IMR-90 (cell line): ENCODE measurements around the gene PHACTR3. TPM values are rescaled to one million over a fixed set of nuclear protein-coding genes. Genes with fewer than 3 reads are reported as not detected.

Experiments
- ATAC-seq: fragments of 200-7000 bp; cut with Tn5 transposase; 2 replicates; pipeline ENCODE4 v1.9.1; 2020; ENCODE audit warnings: low read depth, mild to moderate bottlenecking, moderate library complexity
- BruUV-seq: library from RNA; stranded (reverse); fragments of 400-500 nt; replicated peaks from 2 replicates; lab custom pipeline; 2021; lab: Mats Ljungman, UMichigan
- CTCF ChIA-PET: fragments of 300-600 bp; formaldehyde crosslinking; extraction: SDS; loops from one replicate; lab custom pipeline; 2021; ENCODE audit warnings: antibody characterized with exemption; lab: Yijun Ruan, JAX
- POLR2A ChIA-PET: fragments of 300-600 bp; sonication (Branson Sonifier 250); formaldehyde crosslinking; loops from one replicate; lab custom pipeline; 2022; ENCODE audit warnings: antibody characterized with exemption; ENCODE audit not compliant: unreplicated experiment; lab: Charles Lee
- DNase-seq: peaks from one replicate; pipeline ENCODE4 v3.0.0; 2013
- H2AFZ ChIP-seq: replicated peaks from 2 replicates; pipeline ENCODE3; 2013; ENCODE audit warnings: low read length, mild to moderate bottlenecking; ENCODE audit not compliant: poor library complexity
- H2AK5ac ChIP-seq: 2 replicates; pipeline ENCODE4 v1.6.1; 2013; ENCODE audit warnings: low read depth, low read length, inconsistent platforms
- H2AK9ac ChIP-seq: replicated peaks from 2 replicates; pipeline ENCODE3; 2013; ENCODE audit warnings: mild to moderate bottlenecking, low read depth, low read length, moderate library complexity; ENCODE audit not compliant: poor library complexity
- H2BK120ac ChIP-seq: 2 replicates; pipeline ENCODE4 v1.6.1; 2013; ENCODE audit warnings: low read depth, low read length, inconsistent platforms
- H2BK15ac ChIP-seq: 3 replicates; pipeline ENCODE4 v1.6.1; 2013; ENCODE audit warnings: low read depth, low read length, inconsistent platforms
- H2BK20ac ChIP-seq: 2 replicates; pipeline ENCODE4 v1.6.1; 2013; ENCODE audit warnings: low read depth, mild to moderate bottlenecking, inconsistent platforms, low read length, moderate library complexity
- H2BK5ac ChIP-seq: 2 replicates; pipeline ENCODE4 v1.6.1; 2013; ENCODE audit warnings: mild to moderate bottlenecking, low read depth, low read length, inconsistent platforms; ENCODE audit not compliant: poor library complexity, severe bottlenecking
- H3K14ac ChIP-seq: replicated peaks from 2 replicates; pipeline ENCODE4 v1.6.1; 2013; ENCODE audit warnings: low read depth, low read length, inconsistent platforms
- H3K18ac ChIP-seq: 2 replicates; pipeline ENCODE4 v1.6.1; 2013; ENCODE audit warnings: low read depth, low read length, control low read depth
- H3K23ac ChIP-seq: 2 replicates; pipeline ENCODE4 v1.6.1; 2013; ENCODE audit warnings: low read depth, low read length, inconsistent platforms
- H3K27ac ChIP-seq: 2 replicates; pipeline ENCODE4 v1.5.1; 2013; ENCODE audit warnings: mild to moderate bottlenecking, control low read depth, low read length; ENCODE audit not compliant: insufficient read depth
- H3K27me3 ChIP-seq: 2 replicates; pipeline ENCODE4 v1.6.1; 2013; ENCODE audit warnings: low read length; ENCODE audit not compliant: control insufficient read depth, insufficient read depth
- H3K36me3 ChIP-seq: 2 replicates; pipeline ENCODE4 v1.6.1; 2013; ENCODE audit warnings: low read length, mixed read lengths; ENCODE audit not compliant: control insufficient read depth, insufficient read depth
- H3K4ac ChIP-seq: 2 replicates; pipeline ENCODE4 v1.6.1; 2013; ENCODE audit warnings: low read depth, low read length, inconsistent platforms
- H3K4me1 ChIP-seq: 2 replicates; pipeline ENCODE4 v1.6.1; 2013; ENCODE audit warnings: low read length, mixed read lengths; ENCODE audit not compliant: control insufficient read depth, insufficient read depth
- H3K4me2 ChIP-seq: 2 replicates; pipeline ENCODE4 v1.6.1; 2013; ENCODE audit warnings: low read depth, mild to moderate bottlenecking, control low read depth, low read length, moderate library complexity
- H3K4me3 ChIP-seq: 2 replicates; pipeline ENCODE4 v1.5.1; 2013; ENCODE audit warnings: low read depth, mild to moderate bottlenecking, control low read depth, low read length, moderate library complexity; ENCODE audit not compliant: insufficient read depth
- H3K56ac ChIP-seq: 2 replicates; pipeline ENCODE4 v1.6.1; 2013; ENCODE audit warnings: low read length, inconsistent platforms; ENCODE audit not compliant: insufficient read depth; ENCODE audit errors: extremely low read depth
- H3K79me1 ChIP-seq, 2 experiments: 2 replicates each; pipeline ENCODE4 v1.6.1; 2013; ENCODE audit warnings: low read length in 2 of 2, inconsistent platforms in 1 of 2, low read depth in 1 of 2
- H3K9ac ChIP-seq: 2 replicates; pipeline ENCODE4 v1.6.1; 2013; ENCODE audit warnings: low read depth, low read length, control low read depth
- H3K9me1 ChIP-seq: 2 replicates; pipeline ENCODE4 v1.6.1; 2013; ENCODE audit warnings: low read length, inconsistent platforms; ENCODE audit not compliant: insufficient read depth
- H3K9me3 ChIP-seq: 2 replicates; pipeline ENCODE4 v1.6.1; 2013; ENCODE audit warnings: low read length; ENCODE audit not compliant: control insufficient read depth, insufficient read depth
- H4K20me1 ChIP-seq: 2 replicates; pipeline ENCODE4 v1.6.1; 2013; ENCODE audit warnings: low read length, inconsistent platforms; ENCODE audit not compliant: insufficient read depth
- H4K5ac ChIP-seq: 2 replicates; pipeline ENCODE4 v1.6.1; 2013; ENCODE audit warnings: mild to moderate bottlenecking, low read depth, low read length, control low read depth
- H4K8ac ChIP-seq, 2 experiments: 2 replicates each; pipeline ENCODE4 v1.6.1; 2013; ENCODE audit warnings: low read depth in 2 of 2, low read length in 2 of 2, control low read depth in 1 of 2, inconsistent platforms in 1 of 2
- H4K91ac ChIP-seq: 2 replicates; pipeline ENCODE4 v1.6.1; 2013; ENCODE audit warnings: low read depth, low read length, inconsistent platforms; ENCODE audit not compliant: insufficient read depth
- CEBPB ChIP-seq: IDR thresholded peaks from 2 replicates; pipeline ENCODE4 v1.6.1; 2012; ENCODE audit warnings: low read depth, low read length, improper control_type of control experiment
- CHD1 ChIP-seq: IDR thresholded peaks from 2 replicates; pipeline ENCODE4 v1.6.1; 2012; ENCODE audit warnings: low read depth, low read length, improper control_type of control experiment
- CTCF ChIP-seq: conservative IDR thresholded peaks from 2 replicates; pipeline ENCODE4 v1.5.1; 2012; ENCODE audit warnings: mild to moderate bottlenecking, low read depth, low read length, improper control_type of control experiment
- FOS ChIP-seq: fragments of 150-350 bp; IDR thresholded peaks from 2 replicates; pipeline ENCODE4 v1.6.1; 2016; ENCODE audit warnings: low read depth, low read length
- MAFK ChIP-seq: IDR thresholded peaks from 2 replicates; pipeline ENCODE4 v1.6.1; 2012; ENCODE audit warnings: low read depth, low read length, improper control_type of control experiment
- MAZ ChIP-seq: IDR thresholded peaks from 2 replicates; pipeline ENCODE4 v1.6.1; 2012; ENCODE audit warnings: low read depth, mild to moderate bottlenecking, low read length, improper control_type of control experiment, moderate library complexity, borderline replicate concordance
- MXI1 ChIP-seq: IDR thresholded peaks from 2 replicates; pipeline ENCODE4 v1.6.1; 2012; ENCODE audit warnings: low read depth, mild to moderate bottlenecking, low read length, moderate library complexity, borderline replicate concordance
- NFE2L2 ChIP-seq: fragments of 150-350 bp; IDR thresholded peaks from 2 replicates; pipeline ENCODE4 v1.6.1; 2016; ENCODE audit warnings: low read depth, mild to moderate bottlenecking, low read length
- POLR2A ChIP-seq: IDR thresholded peaks from 2 replicates; pipeline ENCODE4 v1.6.1; 2012; ENCODE audit warnings: mild to moderate bottlenecking, low read depth, low read length
- SMC3 ChIP-seq: fragments of 150-350 bp; IDR thresholded peaks from 2 replicates; pipeline ENCODE4 v1.6.1; 2016; ENCODE audit warnings: low read depth, mild to moderate bottlenecking, antibody characterized with exemption, low read length, moderate library complexity
- WGBS, 2 experiments: methylation state at CpG; one replicate each; pipeline versions ENCODE4 v1.1.5 to v1.1.7; 2013; ENCODE audit warnings: missing lambda C conversion rate in 2 of 2; ENCODE audit not compliant: insufficient read length in 1 of 2; ENCODE audit errors: extremely low coverage in 2 of 2; 5-methylcytosine and 5-hydroxymethylcytosine counted together
- dilution Hi-C: fragments of 300-500 bp; cut with HindIII; formaldehyde crosslinking; loops from one replicate; pipeline ENCODE4 v1.14.3; 2018; ENCODE audit warnings: low sequenced_read_pairs; ENCODE audit not compliant: unreplicated experiment
- in situ Hi-C: fragments of 300-500 bp; cut with MboI; formaldehyde crosslinking; loops from 3 replicates; pipeline ENCODE4 v1.14.3; 2019; ENCODE audit warnings: low sequenced_read_pairs, inconsistent platforms, mixed read lengths
- intact Hi-C: fragments of 100-400 bp; cut with micrococcal nuclease; formaldehyde crosslinking; loops from 2 replicates; pipeline ENCODE4 v1.10.0; 2022
- polyA plus RNA-seq, 3 experiments: library from polyadenylated mRNA; depleted of rRNA; stranded (reverse); fragments of >200 nt; gene quantifications; 2 replicates each; pipeline ENCODE4 v1.2.3, GENCODE V29; 2012; ENCODE audit warnings: low replicate concordance in 1 of 3
- total RNA-seq: library from RNA; depleted of rRNA; stranded (reverse); fragments of >200 nt; gene quantifications from 2 replicates; pipeline ENCODE4 v1.2.3, GENCODE V29; 2012
- TF ChIP-seq, protein P1 (sequence below): fragments of 150-350 bp; IDR thresholded peaks from 2 replicates; pipeline ENCODE4 v1.6.1; 2017; ENCODE audit warnings: mild to moderate bottlenecking, antibody characterized with exemption, low read length, low read depth

Gene PHACTR3
- total and polyA plus RNA-seq, 2 of the 4 experiments (the other 2 are of a cell fraction) = not detected

GRCh38 chr20:59564171-59564570 is 40.2 kb upstream of the PHACTR3 start:
- Histone ChIP-seq H2BK120ac (no peak overlapping the region), H2BK20ac (no peak overlapping the region), H3K79me1 (no peaks in the 10 kb centered on the region), H3K56ac (no peak overlapping the region), H3K27me3 (no peaks in the 10 kb centered on the region), H3K4ac (no peak overlapping the region), H3K14ac (no peak overlapping the region), H4K91ac (no peak overlapping the region), H3K18ac (no peak overlapping the region), H4K5ac (no peak overlapping the region), H3K36me3 (no peaks in the 10 kb centered on the region), H2AFZ (no peak overlapping the region), H2BK15ac (no peak overlapping the region), H4K20me1 (no peaks in the 10 kb centered on the region), H3K4me1 (no peaks in the 10 kb centered on the region), H3K23ac (no peak overlapping the region), H2AK9ac (no peak overlapping the region), H4K8ac (no peak overlapping the region), H3K9ac (no peak overlapping the region), H2AK5ac (no peak overlapping the region), H3K4me3 (no peak overlapping the region), H3K4me2 (no peak overlapping the region), H2BK5ac (no peak overlapping the region), H3K9me1 (no peaks in the 10 kb centered on the region), H3K9me3 (0 out of 2 replicates have a peak, but pooled peaks cover 2% of the 10 kb centered on the region), H3K27ac (no peak overlapping the region)
- no TSS peak for BruUV-seq
- ChIA-PET CTCF (no interaction called here), POLR2A (no interaction called here)
- ATAC-seq (no peak), DNase-seq (no peak)
- 70% methylated on average over 5 of the region's 12 CpGs; no CpG with 5 or more reads in 1 of the 2 experiments for WGBS, 2 experiments
- dilution Hi-C loops (no loop called here), in situ Hi-C loops (no loop called here), intact Hi-C loops (no loop called here)
- TF ChIP-seq MAZ = no peak
- no peak for TF ChIP-seq CHD1
- TF ChIP-seq, protein P1, sequence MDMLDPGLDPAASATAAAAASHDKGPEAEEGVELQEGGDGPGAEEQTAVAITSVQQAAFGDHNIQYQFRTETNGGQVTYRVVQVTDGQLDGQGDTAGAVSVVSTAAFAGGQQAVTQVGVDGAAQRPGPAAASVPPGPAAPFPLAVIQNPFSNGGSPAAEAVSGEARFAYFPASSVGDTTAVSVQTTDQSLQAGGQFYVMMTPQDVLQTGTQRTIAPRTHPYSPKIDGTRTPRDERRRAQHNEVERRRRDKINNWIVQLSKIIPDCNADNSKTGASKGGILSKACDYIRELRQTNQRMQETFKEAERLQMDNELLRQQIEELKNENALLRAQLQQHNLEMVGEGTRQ = no peak
- TF ChIP-seq MXI1 = no peak
- TF ChIP-seq CTCF = no peak
- TF ChIP-seq MAFK = no peak
- no peak for TF ChIP-seq SMC3
- TF ChIP-seq FOS = no peak
- no peak for TF ChIP-seq POLR2A
- no peak for TF ChIP-seq NFE2L2
- TF ChIP-seq CEBPB = no peak
